Endodermal cell (in vitro differentiated cells): ENCODE results near the gene SCGB3A1. TPM values are rescaled to one million over a fixed set of nuclear protein-coding genes. Genes with fewer than 3 reads are reported as not detected.

Experiments used
- DNase-seq: peaks from one replicate; pipeline ENCODE4 v3.0.0-alpha.2; 2017
- H3K27ac ChIP-seq: 2 replicates; pipeline ENCODE4 v1.5.1; 2013; ENCODE audit warnings: mild to moderate bottlenecking, low read depth, low read length, moderate library complexity
- H3K27me3 ChIP-seq: 2 replicates; pipeline ENCODE4 v1.6.1; 2013; ENCODE audit warnings: mild to moderate bottlenecking, low read length, moderate library complexity; ENCODE audit not compliant: insufficient read depth, control insufficient read depth, poor library complexity, severe bottlenecking
- H3K36me3 ChIP-seq: 2 replicates; pipeline ENCODE4 v1.7.0; 2013; ENCODE audit warnings: mild to moderate bottlenecking, low read length, moderate library complexity; ENCODE audit not compliant: control insufficient read depth, insufficient read depth
- H3K4me1 ChIP-seq: one replicate; pipeline ENCODE4 v1.7.0; 2013; ENCODE audit warnings: low read length; ENCODE audit not compliant: control insufficient read depth, insufficient read depth
- H3K4me3 ChIP-seq: 2 replicates; pipeline ENCODE4 v1.5.1; 2013; ENCODE audit warnings: mild to moderate bottlenecking, low read length, moderate library complexity
- H3K9ac ChIP-seq: 2 replicates; pipeline ENCODE4 v1.6.1; 2013; ENCODE audit warnings: mild to moderate bottlenecking, low read length, moderate library complexity; ENCODE audit not compliant: poor library complexity, severe bottlenecking; ENCODE audit errors: extremely low read depth
- H3K9me3 ChIP-seq: 2 replicates; pipeline ENCODE4 v1.6.1; 2013; ENCODE audit warnings: mild to moderate bottlenecking, low read length, moderate library complexity; ENCODE audit not compliant: control insufficient read depth
- H3K27ac Mint-ChIP-seq: 2 replicates; pipeline ENCODE4 v1.8.0; 2020; ENCODE audit warnings: mixed read lengths
- H3K27me3 Mint-ChIP-seq: 2 replicates; pipeline ENCODE4 v1.8.0; 2021; ENCODE audit warnings: mild to moderate bottlenecking, mixed read lengths; ENCODE audit not compliant: insufficient read depth
- H3K36me3 Mint-ChIP-seq: 2 replicates; pipeline ENCODE4 v1.8.0; 2020; ENCODE audit warnings: low read depth, mixed read lengths
- H3K4me1 Mint-ChIP-seq: 2 replicates; pipeline ENCODE4 v1.8.0; 2020; ENCODE audit warnings: mixed read lengths
- H3K4me3 Mint-ChIP-seq: 2 replicates; pipeline ENCODE4 v1.8.0; 2020; ENCODE audit warnings: mild to moderate bottlenecking, moderate library complexity, mixed read lengths
- H3K9me3 Mint-ChIP-seq: 2 replicates; pipeline ENCODE4 v1.8.0; 2020; ENCODE audit warnings: mild to moderate bottlenecking, mixed read lengths
- CTCF ChIP-seq: fragments of 200-600 bp; sonication (generic); conservative IDR thresholded peaks from 2 replicates; pipeline ENCODE4 v1.5.0; 2021; ENCODE audit warnings: antibody characterized with exemption, mild to moderate bottlenecking
- WGBS, 2 experiments: methylation state at CpG; one replicate each; pipeline versions ENCODE4 v1.1.5 to v1.1.7; 2013; ENCODE audit warnings: missing lambda C conversion rate in 2 of 2, mixed read lengths in 1 of 2; ENCODE audit not compliant: insufficient coverage in 1 of 2, insufficient read length in 1 of 2; 5-methylcytosine and 5-hydroxymethylcytosine counted together
- total RNA-seq, 2 donors: library from RNA; stranded (reverse); fragmentation: NEBNext Ultra II Directional in 1 of 2; extraction: Animal tissue kit (Norgen Biotek cat#: 25700) in 1 of 2; gene quantifications; 2 replicates in 1 of 2; 3 replicates in 1 of 2; pipeline ENCODE4 v1.2.1, GENCODE V29; 2021

SCGB3A1 gene
- total RNA-seq, 2 donors from 2014 or later, result 0.57 TPM; not detected in 1

DNA sequence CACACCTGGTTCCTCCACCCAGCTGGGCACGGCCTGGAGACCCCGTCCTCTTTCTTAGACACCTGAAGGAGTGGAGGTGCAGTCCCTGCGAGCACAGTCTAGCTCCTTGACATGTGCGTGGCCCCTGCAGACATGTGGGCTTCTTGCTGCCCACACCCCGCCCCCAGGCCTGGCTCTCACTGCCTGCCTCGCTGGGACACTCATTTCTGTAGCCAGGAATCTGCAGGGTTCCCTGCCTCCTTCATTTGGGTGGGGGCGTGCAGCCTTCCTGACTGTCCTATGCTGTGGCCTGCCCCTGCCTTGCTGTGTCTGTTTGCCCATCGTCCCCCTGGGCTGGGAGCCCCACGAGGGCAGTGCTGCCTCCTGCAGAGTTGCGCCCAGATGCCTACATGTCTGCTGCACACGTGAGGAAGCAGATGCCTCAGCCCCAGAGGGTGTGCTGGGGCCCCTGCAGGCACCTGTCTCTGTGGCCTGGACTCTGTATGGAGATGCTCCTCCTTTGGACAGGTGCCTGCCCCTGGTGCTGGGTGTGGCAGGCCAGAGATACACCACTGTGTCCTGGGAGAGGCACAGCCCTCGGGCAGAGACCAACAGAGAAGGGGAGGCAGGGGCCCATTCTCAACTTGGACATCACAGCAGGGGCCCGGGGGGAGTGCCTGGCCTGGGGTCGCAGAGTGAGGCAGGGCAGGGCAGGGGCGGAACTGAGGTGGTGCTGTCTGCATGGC lies 35.5 kb upstream of the SCGB3A1 start:
- 86 to 89% methylated on average over 14 to 15 of the region's 15 CpGs for WGBS, 2 experiments
- no peaks in the 10 kb centered on the region for H3K4me1 Mint-ChIP-seq
- Histone ChIP-seq H3K4me3 (no peak overlapping the region), H3K36me3 (no peaks in the 10 kb centered on the region), H3K27me3 (no peaks in the 10 kb centered on the region), H3K27ac (no peak overlapping the region), H3K9me3 (no peaks in the 10 kb centered on the region), H3K9ac (no peak overlapping the region), H3K4me1 (no peaks in the 10 kb centered on the region)
- no peak overlapping the region for H3K4me3 Mint-ChIP-seq
- no peak overlapping the region for H3K27ac Mint-ChIP-seq
- H3K9me3 Mint-ChIP-seq, result no peaks in the 10 kb centered on the region
- DNase-seq, result no peak
- no peaks in the 10 kb centered on the region for H3K36me3 Mint-ChIP-seq
- TF ChIP-seq CTCF, result no peak
- H3K27me3 Mint-ChIP-seq, result peaks cover 5% of the 10 kb centered on the region

DNA sequence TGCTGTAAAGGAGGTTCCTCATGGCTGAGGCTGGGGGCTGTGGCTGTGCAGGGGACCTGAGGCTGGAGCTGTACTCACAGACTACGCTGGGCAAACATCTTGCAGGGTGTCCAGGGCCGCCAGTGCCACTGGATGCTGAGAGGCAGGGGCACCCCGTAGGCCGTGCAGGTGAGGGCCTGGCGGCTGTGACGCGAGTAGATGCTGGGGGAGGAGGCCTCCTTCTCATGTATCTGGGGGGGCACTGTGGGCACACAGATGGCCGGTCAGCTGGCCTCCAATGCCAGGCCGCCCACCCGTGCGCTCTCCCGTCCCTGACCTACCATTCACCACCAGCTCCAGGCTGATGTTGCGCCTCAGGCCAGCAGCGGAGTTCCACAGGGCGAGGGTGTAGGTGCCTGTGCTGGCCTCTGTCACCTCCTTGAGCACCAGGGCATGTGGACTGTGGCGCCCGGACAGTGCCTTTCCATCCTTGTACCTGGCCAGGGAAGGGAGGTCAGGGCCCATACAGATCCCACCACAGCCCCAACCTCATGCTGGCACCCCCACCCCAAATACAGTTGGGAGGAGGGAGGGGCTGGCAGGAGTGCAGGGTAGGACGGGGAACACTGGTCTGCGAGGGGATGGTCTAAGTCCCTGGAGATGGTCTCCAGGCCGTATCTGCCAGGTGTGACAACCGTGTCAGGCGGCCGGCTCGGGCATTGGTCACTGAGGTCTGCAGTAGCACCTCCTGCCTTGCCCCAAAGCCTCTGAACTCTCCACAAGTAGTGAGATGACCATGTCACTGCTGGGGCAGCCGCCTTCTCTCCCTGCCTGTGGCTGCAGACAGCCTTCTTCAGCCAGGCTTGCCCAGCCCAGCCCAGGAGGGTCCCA lies 34.7 kb upstream of the SCGB3A1 start:
- Mint-ChIP-seq H3K27ac (no peak overlapping the region), H3K4me1 (no peaks in the 10 kb centered on the region), H3K27me3 (peaks cover 5% of the 10 kb centered on the region), H3K4me3 (no peak overlapping the region), H3K9me3 (no peaks in the 10 kb centered on the region), H3K36me3 (no peaks in the 10 kb centered on the region)
- no peak overlapping the region for H3K9ac ChIP-seq
- no peak for DNase-seq
- H3K27me3 ChIP-seq, result no peaks in the 10 kb centered on the region
- H3K9me3 ChIP-seq, result no peaks in the 10 kb centered on the region
- H3K4me3 ChIP-seq, result no peak overlapping the region
- no peaks in the 10 kb centered on the region for H3K36me3 ChIP-seq
- no peak overlapping the region for H3K27ac ChIP-seq
- 91 to 99% methylated on average over 14 to 25 of the region's 25 CpGs for WGBS, 2 experiments
- no peak for TF ChIP-seq CTCF
- no peaks in the 10 kb centered on the region for H3K4me1 ChIP-seq

- no peak overlapping the region for H3K9ac ChIP-seq
- H3K27me3 Mint-ChIP-seq, result peaks cover 10% of the 10 kb centered on the region
- no peak overlapping the region for H3K4me3 Mint-ChIP-seq
- DNase-seq, result no peak
- no peaks in the 10 kb centered on the region for H3K9me3 ChIP-seq
- TF ChIP-seq CTCF, result no peak
- no peaks in the 10 kb centered on the region for H3K27me3 ChIP-seq
- H3K4me3 ChIP-seq, result no peak overlapping the region
- no peaks in the 10 kb centered on the region for H3K4me1 Mint-ChIP-seq
- H3K27ac ChIP-seq, result no peak overlapping the region
- 89 to 93% methylated on average over 4 to 10 of the region's 10 CpGs for WGBS, 2 experiments
- no peaks in the 10 kb centered on the region for H3K36me3 ChIP-seq
- H3K36me3 Mint-ChIP-seq, result no peaks in the 10 kb centered on the region
- no peak overlapping the region for H3K27ac Mint-ChIP-seq
- no peaks in the 10 kb centered on the region for H3K9me3 Mint-ChIP-seq
- no peaks in the 10 kb centered on the region for H3K4me1 ChIP-seq
Observed at GRCh38 chr5:180625125-180625790, 34.0 kb upstream of the SCGB3A1 start.
